Measurements from ENCODE around the gene SLC45A2.
"Not testable (repeated sequence)": the region's sequence is repeated elsewhere in the genome, so short reads cannot be mapped to it uniquely, and the experiment has no call there.

Gene SLC45A2

DNA sequence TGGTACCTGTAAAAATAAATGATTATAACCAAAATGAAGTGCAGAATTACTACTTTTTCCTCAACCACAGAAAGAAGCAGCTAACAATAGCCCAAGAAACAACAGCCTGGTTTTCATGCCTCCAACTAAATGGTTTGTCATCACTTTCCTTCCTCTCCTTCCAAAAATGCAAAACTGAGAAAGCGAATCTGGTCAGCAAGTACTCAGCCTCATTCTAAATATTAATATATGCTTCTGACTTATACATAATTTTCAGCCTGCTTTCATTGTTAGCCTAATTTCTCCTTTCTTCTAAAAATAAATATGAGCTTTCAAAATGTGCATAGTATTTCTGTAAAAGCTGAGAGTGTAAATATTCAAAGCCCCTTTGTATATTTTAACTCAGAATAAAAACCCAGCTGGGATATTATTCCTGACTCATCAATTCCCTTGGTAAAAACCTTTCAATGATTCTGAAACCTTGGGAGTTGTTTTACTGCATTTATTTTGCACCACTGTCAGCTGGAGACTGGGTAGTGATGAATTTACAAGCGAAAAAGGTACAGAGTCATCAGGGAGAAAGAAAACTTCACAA is 26.8 kb downstream of the SLC45A2 start:
- Mint-ChIP-seq H3K9me3 (peaks cover 11% of the 10 kb centered on the region), H3K27me3 (ENCODE audit: low read depth, poor library complexity) (peaks cover 4% of the 10 kb centered on the region), H3K27ac (no peak overlapping the region), H3K4me1 (no peaks in the 10 kb centered on the region), H3K4me3 (no peak overlapping the region), H3K36me3 (ENCODE audit: low read depth) (no peaks in the 10 kb centered on the region)
- TF ChIP-seq, protein P1, sequence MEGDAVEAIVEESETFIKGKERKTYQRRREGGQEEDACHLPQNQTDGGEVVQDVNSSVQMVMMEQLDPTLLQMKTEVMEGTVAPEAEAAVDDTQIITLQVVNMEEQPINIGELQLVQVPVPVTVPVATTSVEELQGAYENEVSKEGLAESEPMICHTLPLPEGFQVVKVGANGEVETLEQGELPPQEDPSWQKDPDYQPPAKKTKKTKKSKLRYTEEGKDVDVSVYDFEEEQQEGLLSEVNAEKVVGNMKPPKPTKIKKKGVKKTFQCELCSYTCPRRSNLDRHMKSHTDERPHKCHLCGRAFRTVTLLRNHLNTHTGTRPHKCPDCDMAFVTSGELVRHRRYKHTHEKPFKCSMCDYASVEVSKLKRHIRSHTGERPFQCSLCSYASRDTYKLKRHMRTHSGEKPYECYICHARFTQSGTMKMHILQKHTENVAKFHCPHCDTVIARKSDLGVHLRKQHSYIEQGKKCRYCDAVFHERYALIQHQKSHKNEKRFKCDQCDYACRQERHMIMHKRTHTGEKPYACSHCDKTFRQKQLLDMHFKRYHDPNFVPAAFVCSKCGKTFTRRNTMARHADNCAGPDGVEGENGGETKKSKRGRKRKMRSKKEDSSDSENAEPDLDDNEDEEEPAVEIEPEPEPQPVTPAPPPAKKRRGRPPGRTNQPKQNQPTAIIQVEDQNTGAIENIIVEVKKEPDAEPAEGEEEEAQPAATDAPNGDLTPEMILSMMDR (IDR thresholded peaks at IDR 0.05): no peak
- DNase-seq: no peak

DNA sequence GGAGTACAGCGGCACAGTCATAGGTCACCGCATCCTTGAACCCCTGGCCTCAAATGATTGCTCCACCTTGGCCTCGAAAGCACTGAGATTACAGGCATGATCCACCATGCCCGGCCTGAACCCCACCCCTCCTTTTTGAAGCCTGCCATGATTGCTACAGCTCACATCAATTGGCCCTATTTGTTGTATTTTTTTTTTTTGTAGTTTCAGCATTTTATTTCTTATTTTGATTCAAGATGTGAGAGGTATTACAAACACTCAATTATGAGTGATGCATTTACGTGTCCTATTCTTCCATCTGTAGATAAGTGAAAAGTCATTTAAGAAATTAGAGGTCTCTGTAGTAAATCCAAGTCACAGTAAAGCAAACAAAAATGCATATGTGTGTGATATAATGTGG is 32.3 kb downstream of the SLC45A2 start:
- H3K27ac Mint-ChIP-seq; H3K4me1 Mint-ChIP-seq; H3K4me3 Mint-ChIP-seq; H3K36me3 Mint-ChIP-seq (ENCODE audit: low read depth); DNase-seq: not testable (repeated sequence)
- H3K9me3 Mint-ChIP-seq: peaks cover 11% of the 10 kb centered on the region
- peaks cover 10% of the 10 kb centered on the region for H3K27me3 Mint-ChIP-seq (ENCODE audit: low read depth, poor library complexity)

DNA sequence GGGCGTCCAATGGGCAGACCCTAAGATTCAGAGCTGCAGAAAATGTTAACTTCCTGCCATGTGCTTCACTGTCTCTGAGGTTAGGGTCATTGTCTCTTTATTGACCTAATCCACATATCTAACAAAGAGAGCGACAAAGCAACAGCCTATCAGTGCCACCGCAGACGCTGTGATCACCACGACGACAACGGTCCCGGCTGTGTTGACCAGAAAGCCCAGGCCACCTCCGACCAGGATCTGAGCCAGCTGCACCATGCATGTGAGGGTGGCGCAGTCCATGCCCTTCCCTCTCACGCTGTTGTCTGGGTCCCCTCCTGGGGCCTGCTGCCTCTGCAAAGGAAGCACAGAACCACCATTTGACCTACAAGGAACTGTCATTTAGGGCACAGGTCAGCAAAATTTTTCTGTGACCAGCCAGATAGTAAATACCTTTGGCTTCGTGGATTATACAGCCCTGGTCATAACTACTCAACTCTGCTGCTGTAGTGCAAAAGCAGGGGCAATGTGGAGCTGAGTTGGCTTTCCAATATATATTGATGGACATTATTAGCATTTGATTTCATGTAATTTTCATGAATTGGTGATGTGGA is 39.9 kb downstream of the SLC45A2 start:
- H3K4me1 Mint-ChIP-seq: no peaks in the 10 kb centered on the region
- H3K9me3 Mint-ChIP-seq: no peaks in the 10 kb centered on the region
- H3K36me3 Mint-ChIP-seq (ENCODE audit: low read depth): no peaks in the 10 kb centered on the region
- no peak for DNase-seq
- H3K27ac Mint-ChIP-seq: no peak overlapping the region
- TF ChIP-seq, protein P1 (IDR thresholded peaks at IDR 0.05): no peak
- H3K4me3 Mint-ChIP-seq: no peak overlapping the region
- peaks cover 13% of the 10 kb centered on the region for H3K27me3 Mint-ChIP-seq (ENCODE audit: low read depth, poor library complexity)

- Mint-ChIP-seq H3K4me3 (no peak overlapping the region), H3K9me3 (no peaks in the 10 kb centered on the region), H3K36me3 (ENCODE audit: low read depth) (no peaks in the 10 kb centered on the region), H3K27me3 (ENCODE audit: low read depth, poor library complexity) (peaks cover 40% of the 10 kb centered on the region), H3K27ac (no peak overlapping the region), H3K4me1 (peaks cover 2% of the 10 kb centered on the region)
- no peak for DNase-seq
- TF ChIP-seq, protein P1 (IDR thresholded peaks at IDR 0.05): no peak
These were observed 43.4 kb downstream of the SLC45A2 start for GRCh38 chr5:33941090-33941489.

DNA sequence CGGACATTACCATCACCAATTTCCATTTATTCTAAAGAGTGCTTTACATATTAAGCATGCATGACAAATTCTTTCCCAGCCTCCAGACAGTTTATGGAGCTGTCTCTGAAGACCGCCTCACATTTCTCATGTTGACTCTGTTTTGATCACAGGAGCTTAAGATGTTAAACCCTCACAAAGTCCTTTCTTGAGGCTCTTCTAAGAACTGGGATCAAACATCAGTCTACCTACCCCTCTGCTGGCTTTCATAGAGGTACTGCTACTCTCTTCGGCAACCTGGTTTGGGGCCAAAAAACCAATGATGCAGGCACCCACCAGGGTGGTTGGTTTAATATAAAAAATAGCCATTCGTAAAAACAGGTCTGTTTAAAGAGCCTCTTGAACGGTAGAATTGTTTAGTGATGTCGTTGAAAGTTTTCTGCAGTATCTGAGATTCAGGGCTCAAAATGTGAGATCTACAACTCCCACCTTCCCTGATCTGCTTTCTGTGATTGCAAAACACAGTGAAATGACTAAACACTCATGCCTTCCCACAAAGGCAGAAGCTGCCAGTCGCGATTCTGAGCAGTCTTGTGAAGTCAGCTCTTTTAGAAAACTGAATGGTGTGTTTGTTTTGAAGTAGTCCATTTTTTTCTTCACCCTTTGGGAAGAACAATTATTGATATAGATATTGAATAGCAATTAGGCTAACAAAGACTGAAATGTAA is 44.8 kb downstream of the SLC45A2 start:
- Mint-ChIP-seq H3K9me3 (no peaks in the 10 kb centered on the region), H3K4me1 (peaks cover 5% of the 10 kb centered on the region), H3K27me3 (ENCODE audit: low read depth, poor library complexity) (peaks cover 50% of the 10 kb centered on the region), H3K27ac (no peak overlapping the region), H3K36me3 (ENCODE audit: low read depth) (no peaks in the 10 kb centered on the region), H3K4me3 (no peak overlapping the region)
- no peak for DNase-seq
- TF ChIP-seq, protein P1 (IDR thresholded peaks at IDR 0.05): no peak

GRCh38 chr5:33938881-33939280 is 45.6 kb downstream of the SLC45A2 start:
- Mint-ChIP-seq H3K4me1 (peaks cover 5% of the 10 kb centered on the region), H3K27me3 (ENCODE audit: low read depth, poor library complexity) (peaks cover 53% of the 10 kb centered on the region), H3K9me3 (no peaks in the 10 kb centered on the region), H3K4me3 (no peak overlapping the region), H3K27ac (no peak overlapping the region), H3K36me3 (ENCODE audit: low read depth) (no peaks in the 10 kb centered on the region)
- DNase-seq: no peak
- TF ChIP-seq, protein P1 (IDR thresholded peaks at IDR 0.05): no peak
